Measurements from ENCODE around the gene KRT80. TPM values are rescaled to one million over a fixed set of nuclear protein-coding genes. Genes with fewer than 3 reads are reported as not detected.

The KRT80 gene
- total RNA-seq, 4 donors from 2014 or later = 0.34 to 1.6 TPM; not detected in 2

GRCh38 chr12:52202361-52203078, 10.7 kb upstream of the KRT80 start:
- Histone ChIP-seq H3K4me1 (peaks cover 37 to 48% of the 10 kb centered on the region in 2 donors), H3K27me3 (no peaks in the 10 kb centered on the region), H3K36me3 (no peaks in the 10 kb centered on the region), H3K9me3 (no peaks in the 10 kb centered on the region), H3K27ac (peak overlapping the region; percentile 88 to 93 (median 91)), H3K4me3 (replicated peaks in 1 of 3) (no peak overlapping the region)
- DNase-seq = peak; percentile 82 to 85
- intact Hi-C loops (cut with DNase I) = no loop called here
- 14 to 23% methylated on average over 11 to 15 of the region's 18 CpGs for WGBS, 2 donors
- TF ChIP-seq POLR2A (IDR thresholded peaks at IDR 0.05) = peak; percentile 6 to 53
- TF ChIP-seq CTCF (IDR thresholded peaks at IDR 0.05) = no peak

GRCh38 chr12:52201451-52201839, 9.6 kb upstream of the KRT80 start:
- WGBS, 2 donors = 69 to 72% methylated on average over 3 of the region's 3 CpGs

GRCh38 chr12:52200781-52201450, 9.1 kb upstream of the KRT80 start:
- intact Hi-C loops (cut with DNase I) = no loop called here
- Histone ChIP-seq H3K9me3 (no peaks in the 10 kb centered on the region), H3K4me3 (replicated peaks in 1 of 3) (no peak overlapping the region), H3K27ac (peak overlapping the region in 1 of 3 donors; percentile 91), H3K4me1 (peaks cover 39 to 53% of the 10 kb centered on the region in 2 donors), H3K27me3 (no peaks in the 10 kb centered on the region), H3K36me3 (no peaks in the 10 kb centered on the region)
- 88 to 92% methylated on average over 15 of the region's 15 CpGs for WGBS, 2 donors
- TF ChIP-seq CTCF (IDR thresholded peaks at IDR 0.05) (no peak), POLR2A (IDR thresholded peaks at IDR 0.05) (no peak)
- no peak for DNase-seq

More at GRCh38 chr12:52201451-52201839, 9.6 kb upstream of the KRT80 start:
- intact Hi-C loops (cut with DNase I) = no loop called here
- H3K4me1 ChIP-seq = peaks cover 39 to 53% of the 10 kb centered on the region in 2 donors
- H3K36me3 ChIP-seq = no peaks in the 10 kb centered on the region
- TF ChIP-seq POLR2A (IDR thresholded peaks at IDR 0.05) (no peak), CTCF (IDR thresholded peaks at IDR 0.05) (no peak)
- peak overlapping the region in 2 of 3 donors; percentile 88 to 91 for H3K27ac ChIP-seq
- no peak for DNase-seq
- no peaks in the 10 kb centered on the region for H3K27me3 ChIP-seq
- no peaks in the 10 kb centered on the region for H3K9me3 ChIP-seq
- no peak overlapping the region for H3K4me3 ChIP-seq (replicated peaks in 1 of 3)

GRCh38 chr12:52200086-52200780, 8.4 kb upstream of the KRT80 start:
- Histone ChIP-seq H3K27ac (peak overlapping the region in 1 of 3 donors; percentile 96), H3K9me3 (no peaks in the 10 kb centered on the region), H3K36me3 (no peaks in the 10 kb centered on the region), H3K27me3 (no peaks in the 10 kb centered on the region), H3K4me1 (peaks cover 39 to 53% of the 10 kb centered on the region in 2 donors), H3K4me3 (replicated peaks in 1 of 3) (no peak overlapping the region)
- DNase-seq = no peak
- TF ChIP-seq POLR2A (IDR thresholded peaks at IDR 0.05) = no peak
- TF ChIP-seq CTCF (IDR thresholded peaks at IDR 0.05) = no peak
- 89 to 95% methylated on average over 7 to 13 of the region's 13 CpGs for WGBS, 2 donors
- intact Hi-C loops (cut with DNase I) = no loop called here
